KMS-11 (cell line): ENCODE data around the gene OAS1.

Experiments used
- H2AFZ ChIP-seq: fragments of 200-600 bp; sonication (generic); 2 replicates; pipeline ENCODE4 v1.6.1; 2016; ENCODE audit warnings: antibody characterized with exemption, mixed run types, low read depth
- H3K27ac ChIP-seq: fragments of 200-600 bp; sonication (generic); 2 replicates; pipeline ENCODE4 v1.6.1; 2016; ENCODE audit warnings: mild to moderate bottlenecking, mixed run types
- H3K27me3 ChIP-seq: fragments of 200-600 bp; sonication (generic); 2 replicates; pipeline ENCODE4 v1.6.1; 2017; ENCODE audit warnings: mild to moderate bottlenecking, low read depth, mixed run types, moderate library complexity; ENCODE audit not compliant: insufficient read depth
- H3K36me3 ChIP-seq: fragments of 200-600 bp; sonication (generic); 2 replicates; pipeline ENCODE4 v1.6.1; 2017; ENCODE audit warnings: mild to moderate bottlenecking, mixed run types; ENCODE audit not compliant: insufficient read depth
- H3K4me1 ChIP-seq: fragments of 200-600 bp; sonication (generic); 2 replicates; pipeline ENCODE4 v1.6.1; 2016; ENCODE audit warnings: mild to moderate bottlenecking, low read depth, mixed run types; ENCODE audit not compliant: poor library complexity, severe bottlenecking
- H3K4me2 ChIP-seq: fragments of 200-600 bp; sonication (generic); 2 replicates; pipeline ENCODE4 v1.7.0; 2016; ENCODE audit warnings: mild to moderate bottlenecking, mixed run types
- H3K4me3 ChIP-seq: fragments of 200-600 bp; sonication (generic); IDR thresholded peaks from 2 replicates; pipeline ENCODE4 v1.6.1; 2017; ENCODE audit warnings: low read depth, low read length, mixed read lengths; ENCODE audit not compliant: insufficient read depth
- H3K79me2 ChIP-seq: fragments of 200-600 bp; sonication (generic); 2 replicates; pipeline ENCODE4 v1.6.1; 2016; ENCODE audit warnings: low read depth, mixed run types; ENCODE audit not compliant: insufficient read depth
- H3K9ac ChIP-seq: fragments of 200-600 bp; sonication (generic); 2 replicates; pipeline ENCODE4 v1.6.1; 2016; ENCODE audit warnings: mild to moderate bottlenecking, mixed run types
- H4K20me1 ChIP-seq: fragments of 200-600 bp; sonication (generic); 2 replicates; pipeline ENCODE4 v1.6.1; 2016; ENCODE audit warnings: mild to moderate bottlenecking, mixed run types; ENCODE audit not compliant: insufficient read depth
- CTCF ChIP-seq: fragments of 200-600 bp; sonication (generic); conservative IDR thresholded peaks from 2 replicates; pipeline ENCODE4 v1.6.1; 2017; ENCODE audit warnings: low read depth, mild to moderate bottlenecking, antibody characterized with exemption, low read length, moderate library complexity, mixed read lengths

OAS1 gene

GRCh38 chr12:112900298-112901145, 6.2 kb upstream of the OAS1 start:
- Histone ChIP-seq H3K27ac (no peak overlapping the region), H3K4me1 (peaks cover 11% of the 10 kb centered on the region)

GRCh38 chr12:112901271-112901670, 5.5 kb upstream of the OAS1 start:
- Histone ChIP-seq H3K4me1 (peaks cover 15% of the 10 kb centered on the region), H3K4me2 (no peak overlapping the region), H3K4me3 (no peak overlapping the region)

More at GRCh38 chr12:112900298-112901145, 6.2 kb upstream of the OAS1 start:
- no peaks in the 10 kb centered on the region for H3K36me3 ChIP-seq
- H3K79me2 ChIP-seq, result no peaks in the 10 kb centered on the region
- H3K4me2 ChIP-seq, result no peak overlapping the region
- H3K9ac ChIP-seq, result no peak overlapping the region
- peak; percentile 68 for TF ChIP-seq CTCF
- H2AFZ ChIP-seq, result no peak overlapping the region
- no peaks in the 10 kb centered on the region for H3K27me3 ChIP-seq
- no peak overlapping the region for H3K4me3 ChIP-seq
- H4K20me1 ChIP-seq, result no peaks in the 10 kb centered on the region

GRCh38 chr12:112904571-112904970, 2.2 kb upstream of the OAS1 start:
- no peaks in the 10 kb centered on the region for H3K36me3 ChIP-seq
- TF ChIP-seq CTCF, result no peak
- no peak overlapping the region for H3K9ac ChIP-seq
- H3K4me3 ChIP-seq, result no peak overlapping the region
- H3K27ac ChIP-seq, result no peak overlapping the region
- no peak overlapping the region for H3K4me2 ChIP-seq
- H2AFZ ChIP-seq, result no peak overlapping the region
- no peaks in the 10 kb centered on the region for H4K20me1 ChIP-seq
- peaks cover 31% of the 10 kb centered on the region for H3K4me1 ChIP-seq
- no peaks in the 10 kb centered on the region for H3K27me3 ChIP-seq
- no peaks in the 10 kb centered on the region for H3K79me2 ChIP-seq

More at GRCh38 chr12:112901271-112901670, 5.5 kb upstream of the OAS1 start:
- Histone ChIP-seq H3K27me3 (no peaks in the 10 kb centered on the region), H4K20me1 (no peaks in the 10 kb centered on the region), H3K79me2 (no peaks in the 10 kb centered on the region), H3K36me3 (no peaks in the 10 kb centered on the region), H2AFZ (no peak overlapping the region), H3K9ac (no peak overlapping the region), H3K27ac (no peak overlapping the region)
- TF ChIP-seq CTCF, result no peak

GRCh38 chr12:112905451-112906089, 1.2 kb upstream of the OAS1 start:
- Histone ChIP-seq H3K27ac (no peak overlapping the region), H3K4me1 (peaks cover 28% of the 10 kb centered on the region), H3K27me3 (no peaks in the 10 kb centered on the region), H3K9ac (no peak overlapping the region), H3K4me2 (no peak overlapping the region), H2AFZ (no peak overlapping the region), H3K79me2 (no peaks in the 10 kb centered on the region), H4K20me1 (no peaks in the 10 kb centered on the region), H3K36me3 (no peaks in the 10 kb centered on the region), H3K4me3 (no peak overlapping the region)
- no peak for TF ChIP-seq CTCF
